Osteocyte (in vitro differentiated cells): ENCODE data around the gene S100A10. TPM values are rescaled to one million over a fixed set of nuclear protein-coding genes. Genes with fewer than 3 reads are reported as not detected.

Experiments used
- DNase-seq: peaks from one replicate; pipeline ENCODE4 v3.0.0; 2021; ENCODE audit warnings: mixed read lengths; ENCODE audit not compliant: unreplicated experiment; ENCODE audit errors: extremely low spot score
- H3K27ac Mint-ChIP-seq: one replicate; pipeline ENCODE4 v1.8.0; 2021; ENCODE audit warnings: mild to moderate bottlenecking, mixed read lengths; ENCODE audit not compliant: unreplicated experiment
- H3K27me3 Mint-ChIP-seq: one replicate; pipeline ENCODE4 v1.8.0; 2021; ENCODE audit warnings: mixed read lengths; ENCODE audit not compliant: unreplicated experiment
- H3K36me3 Mint-ChIP-seq: one replicate; pipeline ENCODE4 v1.8.0; 2021; ENCODE audit warnings: mixed read lengths; ENCODE audit not compliant: unreplicated experiment
- H3K4me1 Mint-ChIP-seq: one replicate; pipeline ENCODE4 v1.8.0; 2021; ENCODE audit warnings: mixed read lengths; ENCODE audit not compliant: unreplicated experiment
- H3K4me3 Mint-ChIP-seq: one replicate; pipeline ENCODE4 v1.8.0; 2021; ENCODE audit warnings: mild to moderate bottlenecking, moderate library complexity, mixed read lengths; ENCODE audit not compliant: unreplicated experiment
- H3K9me3 Mint-ChIP-seq: one replicate; pipeline ENCODE4 v1.8.0; 2021; ENCODE audit warnings: mixed read lengths; ENCODE audit not compliant: unreplicated experiment
- CTCF ChIP-seq: fragments of 200-600 bp; sonication (generic); IDR thresholded peaks from 2 replicates; pipeline ENCODE4 v1.5.0; 2021; ENCODE audit warnings: antibody characterized with exemption, mild to moderate bottlenecking, moderate library complexity
- total RNA-seq: library from RNA; stranded (reverse); gene quantifications from 2 replicates; pipeline ENCODE4 v1.2.1, GENCODE V29; 2021

Gene S100A10
- total RNA-seq, 1 donor from 2014 or later, result 234 TPM

GRCh38 chr1:151993084-151993733 lies 450 bp downstream of the S100A10 start:
- Mint-ChIP-seq H3K27me3 (no peaks in the 10 kb centered on the region), H3K9me3 (no peaks in the 10 kb centered on the region), H3K27ac (peak overlapping the region; percentile 97), H3K36me3 (no peaks in the 10 kb centered on the region), H3K4me1 (peaks cover 64% of the 10 kb centered on the region), H3K4me3 (peak overlapping the region; percentile 88)
- no peak for TF ChIP-seq CTCF
- no peak for DNase-seq

- no peaks in the 10 kb centered on the region for H3K9me3 Mint-ChIP-seq
- no peak for TF ChIP-seq CTCF
- peak overlapping the region; percentile 88 for H3K4me3 Mint-ChIP-seq
- no peaks in the 10 kb centered on the region for H3K27me3 Mint-ChIP-seq
- peak overlapping the region; percentile 97 for H3K27ac Mint-ChIP-seq
- no peaks in the 10 kb centered on the region for H3K36me3 Mint-ChIP-seq
- H3K4me1 Mint-ChIP-seq, result peaks cover 71% of the 10 kb centered on the region
- peak; percentile 88 for DNase-seq
Measured at GRCh38 chr1:151992303-151993083, 1.2 kb downstream of the S100A10 start.

GRCh38 chr1:151991663-151992302 lies 1.9 kb downstream of the S100A10 start:
- Mint-ChIP-seq H3K4me1 (peaks cover 71% of the 10 kb centered on the region), H3K27me3 (no peaks in the 10 kb centered on the region), H3K4me3 (peak overlapping the region; percentile 88), H3K9me3 (no peaks in the 10 kb centered on the region), H3K27ac (peak overlapping the region; percentile 97), H3K36me3 (no peaks in the 10 kb centered on the region)
- TF ChIP-seq CTCF, result no peak
- no peak for DNase-seq

DNA sequence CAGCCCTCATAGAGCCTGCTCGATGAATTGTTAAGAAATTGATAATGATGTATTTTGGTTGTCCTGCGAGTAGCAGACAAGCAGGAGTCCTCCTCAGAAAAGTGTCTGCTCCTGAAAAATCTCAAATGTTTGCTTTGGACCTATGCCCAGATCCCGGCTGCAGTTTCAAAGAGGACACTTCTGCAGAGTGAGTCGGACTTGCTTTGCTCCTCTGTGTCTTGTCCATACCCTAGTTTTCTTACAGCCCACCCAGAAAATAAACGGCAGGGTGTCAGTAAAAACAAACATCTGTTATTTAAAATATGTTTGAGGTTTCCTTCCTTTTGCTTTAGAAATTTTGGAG lies 2.8 kb downstream of the S100A10 start:
- Mint-ChIP-seq H3K27ac (peak overlapping the region; percentile 97), H3K9me3 (no peaks in the 10 kb centered on the region), H3K4me3 (peak overlapping the region; percentile 88), H3K27me3 (no peaks in the 10 kb centered on the region), H3K36me3 (no peaks in the 10 kb centered on the region), H3K4me1 (peaks cover 77% of the 10 kb centered on the region)
- DNase-seq, result no peak
- TF ChIP-seq CTCF, result no peak
